IMR-90 (cell line): ENCODE data around the gene WDR47. TPM values are rescaled to one million over a fixed set of nuclear protein-coding genes. Genes with fewer than 3 reads are reported as not detected.

ENCODE experiments used
- ATAC-seq: fragments of 200-7000 bp; cut with Tn5 transposase; 2 replicates; pipeline ENCODE4 v1.9.1; 2020; ENCODE audit warnings: low read depth, mild to moderate bottlenecking, moderate library complexity
- BruUV-seq: library from RNA; stranded (reverse); fragments of 400-500 nt; replicated peaks from 2 replicates; lab custom pipeline; 2021; lab: Mats Ljungman, UMichigan
- CTCF ChIA-PET: fragments of 300-600 bp; formaldehyde crosslinking; extraction: SDS; loops from one replicate; lab custom pipeline; 2021; ENCODE audit warnings: antibody characterized with exemption; lab: Yijun Ruan, JAX
- POLR2A ChIA-PET: fragments of 300-600 bp; sonication (Branson Sonifier 250); formaldehyde crosslinking; loops from one replicate; lab custom pipeline; 2022; ENCODE audit warnings: antibody characterized with exemption; ENCODE audit not compliant: unreplicated experiment; lab: Charles Lee
- DNase-seq: peaks from one replicate; pipeline ENCODE4 v3.0.0; 2013
- H2AFZ ChIP-seq: replicated peaks from 2 replicates; pipeline ENCODE3; 2013; ENCODE audit warnings: low read length, mild to moderate bottlenecking; ENCODE audit not compliant: poor library complexity
- H2AK5ac ChIP-seq: 2 replicates; pipeline ENCODE4 v1.6.1; 2013; ENCODE audit warnings: low read depth, low read length, inconsistent platforms
- H2AK9ac ChIP-seq: replicated peaks from 2 replicates; pipeline ENCODE3; 2013; ENCODE audit warnings: mild to moderate bottlenecking, low read depth, low read length, moderate library complexity; ENCODE audit not compliant: poor library complexity
- H2BK120ac ChIP-seq: 2 replicates; pipeline ENCODE4 v1.6.1; 2013; ENCODE audit warnings: low read depth, low read length, inconsistent platforms
- H2BK15ac ChIP-seq: 3 replicates; pipeline ENCODE4 v1.6.1; 2013; ENCODE audit warnings: low read depth, low read length, inconsistent platforms
- H2BK20ac ChIP-seq: 2 replicates; pipeline ENCODE4 v1.6.1; 2013; ENCODE audit warnings: low read depth, mild to moderate bottlenecking, inconsistent platforms, low read length, moderate library complexity
- H2BK5ac ChIP-seq: 2 replicates; pipeline ENCODE4 v1.6.1; 2013; ENCODE audit warnings: mild to moderate bottlenecking, low read depth, low read length, inconsistent platforms; ENCODE audit not compliant: poor library complexity, severe bottlenecking
- H3K14ac ChIP-seq: replicated peaks from 2 replicates; pipeline ENCODE4 v1.6.1; 2013; ENCODE audit warnings: low read depth, low read length, inconsistent platforms
- H3K18ac ChIP-seq: 2 replicates; pipeline ENCODE4 v1.6.1; 2013; ENCODE audit warnings: low read depth, low read length, control low read depth
- H3K23ac ChIP-seq: 2 replicates; pipeline ENCODE4 v1.6.1; 2013; ENCODE audit warnings: low read depth, low read length, inconsistent platforms
- H3K27ac ChIP-seq: 2 replicates; pipeline ENCODE4 v1.5.1; 2013; ENCODE audit warnings: mild to moderate bottlenecking, control low read depth, low read length; ENCODE audit not compliant: insufficient read depth
- H3K27me3 ChIP-seq: 2 replicates; pipeline ENCODE4 v1.6.1; 2013; ENCODE audit warnings: low read length; ENCODE audit not compliant: control insufficient read depth, insufficient read depth
- H3K36me3 ChIP-seq: 2 replicates; pipeline ENCODE4 v1.6.1; 2013; ENCODE audit warnings: low read length, mixed read lengths; ENCODE audit not compliant: control insufficient read depth, insufficient read depth
- H3K4ac ChIP-seq: 2 replicates; pipeline ENCODE4 v1.6.1; 2013; ENCODE audit warnings: low read depth, low read length, inconsistent platforms
- H3K4me1 ChIP-seq: 2 replicates; pipeline ENCODE4 v1.6.1; 2013; ENCODE audit warnings: low read length, mixed read lengths; ENCODE audit not compliant: control insufficient read depth, insufficient read depth
- H3K4me2 ChIP-seq: 2 replicates; pipeline ENCODE4 v1.6.1; 2013; ENCODE audit warnings: low read depth, mild to moderate bottlenecking, control low read depth, low read length, moderate library complexity
- H3K4me3 ChIP-seq: 2 replicates; pipeline ENCODE4 v1.5.1; 2013; ENCODE audit warnings: low read depth, mild to moderate bottlenecking, control low read depth, low read length, moderate library complexity; ENCODE audit not compliant: insufficient read depth
- H3K56ac ChIP-seq: 2 replicates; pipeline ENCODE4 v1.6.1; 2013; ENCODE audit warnings: low read length, inconsistent platforms; ENCODE audit not compliant: insufficient read depth; ENCODE audit errors: extremely low read depth
- H3K79me1 ChIP-seq, 2 experiments: 2 replicates each; pipeline ENCODE4 v1.6.1; 2013; ENCODE audit warnings: low read length in 2 of 2, inconsistent platforms in 1 of 2, low read depth in 1 of 2
- H3K9ac ChIP-seq: 2 replicates; pipeline ENCODE4 v1.6.1; 2013; ENCODE audit warnings: low read depth, low read length, control low read depth
- H3K9me1 ChIP-seq: 2 replicates; pipeline ENCODE4 v1.6.1; 2013; ENCODE audit warnings: low read length, inconsistent platforms; ENCODE audit not compliant: insufficient read depth
- H3K9me3 ChIP-seq: 2 replicates; pipeline ENCODE4 v1.6.1; 2013; ENCODE audit warnings: low read length; ENCODE audit not compliant: control insufficient read depth, insufficient read depth
- H4K20me1 ChIP-seq: 2 replicates; pipeline ENCODE4 v1.6.1; 2013; ENCODE audit warnings: low read length, inconsistent platforms; ENCODE audit not compliant: insufficient read depth
- H4K5ac ChIP-seq: 2 replicates; pipeline ENCODE4 v1.6.1; 2013; ENCODE audit warnings: mild to moderate bottlenecking, low read depth, low read length, control low read depth
- H4K8ac ChIP-seq, 2 experiments: 2 replicates each; pipeline ENCODE4 v1.6.1; 2013; ENCODE audit warnings: low read depth in 2 of 2, low read length in 2 of 2, control low read depth in 1 of 2, inconsistent platforms in 1 of 2
- H4K91ac ChIP-seq: 2 replicates; pipeline ENCODE4 v1.6.1; 2013; ENCODE audit warnings: low read depth, low read length, inconsistent platforms; ENCODE audit not compliant: insufficient read depth
- BHLHE40 ChIP-seq: fragments of 150-350 bp; IDR thresholded peaks from 2 replicates; pipeline ENCODE4 v1.6.1; 2016; ENCODE audit warnings: mild to moderate bottlenecking, low read depth, low read length
- CEBPB ChIP-seq: IDR thresholded peaks from 2 replicates; pipeline ENCODE4 v1.6.1; 2012; ENCODE audit warnings: low read depth, low read length, improper control_type of control experiment
- CHD1 ChIP-seq: IDR thresholded peaks from 2 replicates; pipeline ENCODE4 v1.6.1; 2012; ENCODE audit warnings: low read depth, low read length, improper control_type of control experiment
- CTCF ChIP-seq: conservative IDR thresholded peaks from 2 replicates; pipeline ENCODE4 v1.5.1; 2012; ENCODE audit warnings: mild to moderate bottlenecking, low read depth, low read length, improper control_type of control experiment
- ELK1 ChIP-seq: fragments of 150-350 bp; IDR thresholded peaks from 2 replicates; pipeline ENCODE4 v1.6.1; 2016; ENCODE audit warnings: low read depth, mild to moderate bottlenecking, low read length, moderate library complexity, borderline replicate concordance
- FOS ChIP-seq: fragments of 150-350 bp; IDR thresholded peaks from 2 replicates; pipeline ENCODE4 v1.6.1; 2016; ENCODE audit warnings: low read depth, low read length
- MAFK ChIP-seq: IDR thresholded peaks from 2 replicates; pipeline ENCODE4 v1.6.1; 2012; ENCODE audit warnings: low read depth, low read length, improper control_type of control experiment
- MAZ ChIP-seq: IDR thresholded peaks from 2 replicates; pipeline ENCODE4 v1.6.1; 2012; ENCODE audit warnings: low read depth, mild to moderate bottlenecking, low read length, improper control_type of control experiment, moderate library complexity, borderline replicate concordance
- MXI1 ChIP-seq: IDR thresholded peaks from 2 replicates; pipeline ENCODE4 v1.6.1; 2012; ENCODE audit warnings: low read depth, mild to moderate bottlenecking, low read length, moderate library complexity, borderline replicate concordance
- POLR2A ChIP-seq: IDR thresholded peaks from 2 replicates; pipeline ENCODE4 v1.6.1; 2012; ENCODE audit warnings: mild to moderate bottlenecking, low read depth, low read length
- RAD21 ChIP-seq: IDR thresholded peaks from 2 replicates; pipeline ENCODE4 v1.6.1; 2012; ENCODE audit warnings: low read length, improper control_type of control experiment
- RCOR1 ChIP-seq: IDR thresholded peaks from 2 replicates; pipeline ENCODE4 v1.6.1; 2012; ENCODE audit warnings: mild to moderate bottlenecking, low read length, improper control_type of control experiment; ENCODE audit not compliant: insufficient replicate concordance
- RFX5 ChIP-seq: IDR thresholded peaks from 2 replicates; pipeline ENCODE4 v1.8.0; 2012; ENCODE audit warnings: low read depth, mild to moderate bottlenecking, low read length, moderate library complexity
- SMC3 ChIP-seq: fragments of 150-350 bp; IDR thresholded peaks from 2 replicates; pipeline ENCODE4 v1.6.1; 2016; ENCODE audit warnings: low read depth, mild to moderate bottlenecking, antibody characterized with exemption, low read length, moderate library complexity
- USF2 ChIP-seq: fragments of 150-350 bp; IDR thresholded peaks from 2 replicates; pipeline ENCODE4 v1.6.1; 2017; ENCODE audit warnings: mild to moderate bottlenecking, antibody characterized with exemption, low read length, low read depth
- WGBS, 2 experiments: methylation state at CpG; one replicate each; pipeline versions ENCODE4 v1.1.5 to v1.1.7; 2013; ENCODE audit warnings: missing lambda C conversion rate in 2 of 2; ENCODE audit not compliant: insufficient read length in 1 of 2; ENCODE audit errors: extremely low coverage in 2 of 2; 5-methylcytosine and 5-hydroxymethylcytosine counted together
- dilution Hi-C: fragments of 300-500 bp; cut with HindIII; formaldehyde crosslinking; loops from one replicate; pipeline ENCODE4 v1.14.3; 2018; ENCODE audit warnings: low sequenced_read_pairs; ENCODE audit not compliant: unreplicated experiment
- in situ Hi-C: fragments of 300-500 bp; cut with MboI; formaldehyde crosslinking; loops from 3 replicates; pipeline ENCODE4 v1.14.3; 2019; ENCODE audit warnings: low sequenced_read_pairs, inconsistent platforms, mixed read lengths
- intact Hi-C: fragments of 100-400 bp; cut with micrococcal nuclease; formaldehyde crosslinking; loops from 2 replicates; pipeline ENCODE4 v1.10.0; 2022
- polyA plus RNA-seq, 3 experiments: library from polyadenylated mRNA; depleted of rRNA; stranded (reverse); fragments of >200 nt; gene quantifications; 2 replicates each; pipeline ENCODE4 v1.2.3, GENCODE V29; 2012; ENCODE audit warnings: low replicate concordance in 1 of 3
- total RNA-seq: library from RNA; depleted of rRNA; stranded (reverse); fragments of >200 nt; gene quantifications from 2 replicates; pipeline ENCODE4 v1.2.3, GENCODE V29; 2012

The WDR47 gene
- total and polyA plus RNA-seq, 2 of the 4 experiments (the other 2 are of a cell fraction), result 8.2 to 17.4 TPM

GRCh38 chr1:109050228-109050995, 8.5 kb upstream of the WDR47 start:
- no TSS peak for BruUV-seq
- Histone ChIP-seq H3K9ac (no peak overlapping the region), H3K79me1 (no peaks in the 10 kb centered on the region), H3K9me1 (no peaks in the 10 kb centered on the region), H3K4me1 (no peaks in the 10 kb centered on the region), H3K14ac (no peak overlapping the region), H3K9me3 (no peaks in the 10 kb centered on the region), H2BK5ac (no peak overlapping the region), H2AK5ac (no peak overlapping the region), H3K4me2 (no peak overlapping the region), H4K5ac (no peak overlapping the region), H3K36me3 (no peaks in the 10 kb centered on the region), H2AK9ac (no peak overlapping the region), H3K56ac (no peak overlapping the region), H3K27me3 (no peaks in the 10 kb centered on the region), H2BK20ac (no peak overlapping the region), H2AFZ (no peak overlapping the region), H2BK15ac (no peak overlapping the region), H3K4me3 (no peak overlapping the region), H3K4ac (no peak overlapping the region), H3K23ac (no peak overlapping the region), H4K91ac (no peak overlapping the region), H3K18ac (no peak overlapping the region), H4K8ac (no peak overlapping the region), H4K20me1 (no peaks in the 10 kb centered on the region), H2BK120ac (no peak overlapping the region), H3K27ac (no peak overlapping the region)
- TF ChIP-seq MXI1 (no peak), MAFK (no peak), FOS (no peak), MAZ (no peak), CHD1 (no peak), CTCF (no peak), ELK1 (no peak), CEBPB (no peak), BHLHE40 (no peak), USF2 (no peak), RCOR1 (no peak), RAD21 (no peak), RFX5 (no peak), POLR2A (no peak), SMC3 (no peak)
- DNase-seq (no peak), ATAC-seq (no peak)
- dilution Hi-C loops, result no loop called here
- in situ Hi-C loops, result no loop called here
- POLR2A ChIA-PET, result no interaction called here
- CTCF ChIA-PET, result no interaction called here
- WGBS, 2 experiments, result 69% methylated on average over 4 of the region's 7 CpGs; no CpG with 5 or more reads in 1 of the 2 experiments
- intact Hi-C loops, result no loop called here
